Upper lobe of right lung (tissue), 1 donor: Measurements from ENCODE around the gene CDC123. TPM values are rescaled to one million over a fixed set of nuclear protein-coding genes. Genes with fewer than 3 reads are reported as not detected.

Experiments used
- ATAC-seq: fragments of 200-7000 bp; cut with Tn5 transposase; one replicate; pipeline ENCODE4 v1.9.1; 2020; ENCODE audit warnings: mild to moderate bottlenecking, moderate library complexity
- DNase-seq: peaks from one replicate; pipeline ENCODE4 v3.0.0-alpha.2; 2020
- H3K27ac ChIP-seq: fragments of 200-600 bp; one replicate; pipeline ENCODE4 v1.8.0; 2022
- H3K27me3 ChIP-seq: fragments of 200-600 bp; one replicate; pipeline ENCODE4 v1.8.0; 2022; ENCODE audit warnings: mild to moderate bottlenecking
- H3K36me3 ChIP-seq: fragments of 200-600 bp; one replicate; pipeline ENCODE4 v1.8.0; 2022
- H3K4me1 ChIP-seq: fragments of 200-600 bp; one replicate; pipeline ENCODE4 v1.8.0; 2022
- H3K4me3 ChIP-seq: fragments of 200-600 bp; one replicate; pipeline ENCODE4 v1.8.0; 2022; ENCODE audit warnings: mild to moderate bottlenecking
- H3K9me3 ChIP-seq: fragments of 200-600 bp; one replicate; pipeline ENCODE4 v1.8.0; 2022
- intact Hi-C: fragments of 100-400 bp; cut with DNase I; formaldehyde crosslinking; loops from one replicate; pipeline ENCODE4 v1.11.0; 2022
- total RNA-seq: library from RNA; stranded (reverse); fragmentation: NEBNext Ultra II Directional; extraction: Animal tissue kit (Norgen Biotek cat#: 25700); gene quantifications from one replicate; pipeline ENCODE4 v1.2.1, GENCODE V29; 2021
- TF ChIP-seq, protein P1 (sequence below): fragments of 200-600 bp; IDR thresholded peaks from one replicate; pipeline ENCODE4 v1.8.0; 2022; ENCODE audit warnings: antibody characterized with exemption
- donor health status: DM: no; HTN: yes; CAD: no; lungs with severe emphysema.

The CDC123 gene
- total RNA-seq, 1 donor from 2014 or later: 44.3 TPM

DNA sequence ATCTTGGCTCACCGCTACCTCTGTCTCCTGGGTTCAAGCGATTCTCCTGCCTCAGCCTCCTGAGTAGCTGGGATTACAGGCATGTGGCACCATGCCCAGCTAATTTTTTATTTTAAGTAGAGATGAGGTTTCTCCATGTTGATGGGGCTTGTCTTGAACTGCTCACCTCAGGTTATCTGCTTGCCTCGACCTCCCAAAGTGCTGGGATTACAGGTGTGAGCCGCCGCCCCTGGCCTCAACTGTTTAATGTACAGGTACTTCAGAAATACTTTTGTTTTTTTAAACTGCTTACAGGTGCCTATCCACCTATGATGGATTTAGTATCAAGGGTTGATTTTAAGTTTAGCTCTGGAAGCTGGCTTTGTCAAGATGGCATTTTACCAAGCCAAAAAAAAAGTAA lies 55.6 kb downstream of the CDC123 start:
- Histone ChIP-seq H3K9me3 (no peaks in the 10 kb centered on the region), H3K27ac (no peak overlapping the region), H3K27me3 (no peaks in the 10 kb centered on the region), H3K36me3 (peaks cover 36% of the 10 kb centered on the region), H3K4me1 (no peaks in the 10 kb centered on the region), H3K4me3 (no peak overlapping the region)
- TF ChIP-seq, protein P1, sequence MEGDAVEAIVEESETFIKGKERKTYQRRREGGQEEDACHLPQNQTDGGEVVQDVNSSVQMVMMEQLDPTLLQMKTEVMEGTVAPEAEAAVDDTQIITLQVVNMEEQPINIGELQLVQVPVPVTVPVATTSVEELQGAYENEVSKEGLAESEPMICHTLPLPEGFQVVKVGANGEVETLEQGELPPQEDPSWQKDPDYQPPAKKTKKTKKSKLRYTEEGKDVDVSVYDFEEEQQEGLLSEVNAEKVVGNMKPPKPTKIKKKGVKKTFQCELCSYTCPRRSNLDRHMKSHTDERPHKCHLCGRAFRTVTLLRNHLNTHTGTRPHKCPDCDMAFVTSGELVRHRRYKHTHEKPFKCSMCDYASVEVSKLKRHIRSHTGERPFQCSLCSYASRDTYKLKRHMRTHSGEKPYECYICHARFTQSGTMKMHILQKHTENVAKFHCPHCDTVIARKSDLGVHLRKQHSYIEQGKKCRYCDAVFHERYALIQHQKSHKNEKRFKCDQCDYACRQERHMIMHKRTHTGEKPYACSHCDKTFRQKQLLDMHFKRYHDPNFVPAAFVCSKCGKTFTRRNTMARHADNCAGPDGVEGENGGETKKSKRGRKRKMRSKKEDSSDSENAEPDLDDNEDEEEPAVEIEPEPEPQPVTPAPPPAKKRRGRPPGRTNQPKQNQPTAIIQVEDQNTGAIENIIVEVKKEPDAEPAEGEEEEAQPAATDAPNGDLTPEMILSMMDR: no peak
- intact Hi-C loops: no loop called here
- ATAC-seq (no peak), DNase-seq (no peak)

DNA sequence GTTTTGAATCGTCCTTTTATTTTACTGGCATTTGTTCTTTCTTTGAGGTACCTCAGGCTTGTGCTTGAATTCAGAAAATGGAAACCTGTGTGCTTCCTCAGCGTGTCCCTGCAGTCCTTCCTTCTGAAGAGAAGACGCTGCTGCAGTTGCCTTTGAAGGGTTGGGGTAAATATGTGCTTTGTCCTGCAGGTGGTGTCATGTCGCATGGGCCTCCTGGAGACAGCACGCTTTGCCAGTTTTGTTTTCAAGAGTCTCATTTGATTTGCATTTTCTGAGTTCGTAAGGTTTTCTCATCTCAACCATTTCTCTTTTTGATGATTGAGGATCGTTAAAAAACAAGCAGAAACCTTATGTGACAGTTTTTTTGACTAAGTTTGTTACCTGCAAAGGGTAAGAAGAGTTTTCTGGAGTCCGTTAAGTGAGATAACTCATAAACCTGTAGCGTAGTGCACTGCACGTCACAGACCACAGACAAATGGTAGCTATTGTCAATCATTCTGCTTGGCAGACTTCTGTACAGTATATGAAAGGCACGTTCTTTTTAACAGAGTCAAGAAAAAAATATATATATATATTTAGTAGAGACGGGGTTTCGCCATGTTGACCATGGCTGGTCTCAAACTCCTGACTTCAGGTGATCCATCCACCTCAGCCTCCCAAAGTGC lies 57.0 kb downstream of the CDC123 start:
- Histone ChIP-seq H3K4me1 (no peaks in the 10 kb centered on the region), H3K4me3 (no peak overlapping the region), H3K36me3 (peaks cover 29% of the 10 kb centered on the region), H3K27me3 (no peaks in the 10 kb centered on the region), H3K27ac (no peak overlapping the region), H3K9me3 (no peaks in the 10 kb centered on the region)
- DNase-seq (no peak), ATAC-seq (no peak)
- TF ChIP-seq, protein P1: peak; percentile 12
- intact Hi-C loops: no loop called here

DNA sequence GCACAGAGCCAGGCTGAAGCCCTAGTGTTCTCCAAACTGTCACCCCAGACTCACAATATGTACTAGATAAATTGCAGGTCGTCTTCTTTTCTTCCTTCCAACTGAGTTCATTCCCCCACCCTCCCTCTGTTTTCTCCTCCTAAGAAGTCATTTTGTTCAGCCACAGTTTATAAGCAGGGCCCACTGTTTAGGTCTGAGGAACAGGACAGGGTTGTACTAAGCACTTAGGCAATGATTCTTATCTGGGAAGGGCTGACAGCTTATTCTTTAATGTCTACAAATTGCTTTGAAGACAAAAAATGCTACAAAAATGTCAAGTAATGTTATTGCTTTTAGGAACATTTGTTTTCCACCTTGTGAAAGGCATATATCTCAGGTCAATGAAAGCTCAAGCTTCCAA lies 59.1 kb downstream of the CDC123 start:
- no peak for ATAC-seq
- Histone ChIP-seq H3K9me3 (no peaks in the 10 kb centered on the region), H3K4me3 (no peak overlapping the region), H3K27ac (no peak overlapping the region), H3K4me1 (no peaks in the 10 kb centered on the region), H3K27me3 (no peaks in the 10 kb centered on the region), H3K36me3 (peaks cover 16% of the 10 kb centered on the region)
- TF ChIP-seq, protein P1: no peak
- intact Hi-C loops: no loop called here
- DNase-seq: no peak

DNA sequence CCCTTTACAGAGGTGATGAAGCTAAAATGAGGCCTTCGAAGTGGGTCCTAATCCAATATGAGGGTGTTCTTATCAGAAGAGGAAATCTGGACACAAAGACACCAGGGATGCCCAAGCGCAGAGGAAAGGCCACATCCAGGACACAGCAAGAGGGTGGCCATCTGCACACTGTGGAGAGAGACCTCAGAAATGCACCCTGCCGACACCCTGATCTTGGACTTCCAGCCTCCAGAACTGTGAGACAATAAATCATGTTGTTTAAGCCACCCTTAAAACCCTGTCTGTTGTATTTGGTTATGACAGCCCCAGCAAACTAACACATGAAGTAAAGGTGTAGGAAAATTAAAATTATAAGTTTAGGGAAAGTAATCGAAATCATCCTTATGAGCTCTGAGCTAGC lies 64.0 kb downstream of the CDC123 start:
- Histone ChIP-seq H3K4me1 (no peaks in the 10 kb centered on the region), H3K4me3 (no peak overlapping the region), H3K36me3 (no peaks in the 10 kb centered on the region), H3K9me3 (no peaks in the 10 kb centered on the region), H3K27me3 (no peaks in the 10 kb centered on the region), H3K27ac (no peak overlapping the region)
- TF ChIP-seq, protein P1: no peak
- DNase-seq (peak; percentile 26), ATAC-seq (no peak)
- intact Hi-C loops: loop anchor here (5.0 kb wide), 1 partner anchor 812 kb away; no protein-coding TSS in a partner anchor

DNA sequence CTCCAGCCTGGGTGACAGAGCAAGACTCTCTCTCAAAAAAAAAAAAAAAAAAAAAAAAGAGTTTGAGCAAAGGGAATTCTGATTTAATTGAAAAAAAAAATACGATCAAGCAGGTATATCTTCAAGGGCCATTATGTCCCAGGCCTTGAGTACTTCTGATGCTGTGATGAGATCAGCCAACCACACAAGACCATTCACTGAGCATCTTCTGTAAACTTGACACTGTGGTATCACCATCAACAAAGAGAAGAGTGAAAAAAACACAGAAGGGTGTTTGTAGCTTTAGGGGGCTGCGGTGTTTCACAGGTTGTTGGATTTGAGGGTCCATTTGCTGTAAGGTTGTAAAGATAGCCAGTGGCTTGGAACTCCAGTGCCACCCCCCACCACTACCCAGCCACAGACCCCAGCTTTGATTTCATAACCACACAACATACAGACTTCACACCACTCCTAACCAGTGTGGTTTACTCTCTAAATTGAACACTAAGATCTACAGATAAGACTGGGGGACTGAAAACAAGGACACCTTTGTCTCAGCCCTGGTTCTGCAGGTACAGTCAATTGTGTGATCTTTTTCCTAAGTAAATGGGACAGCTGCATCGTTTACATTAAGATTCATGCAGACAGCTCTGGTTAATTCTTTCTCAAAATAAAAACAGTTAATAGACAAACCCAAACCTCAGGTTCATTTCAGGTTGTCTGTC lies 66.4 kb downstream of the CDC123 start:
- no peak for ATAC-seq
- Histone ChIP-seq H3K36me3 (no peaks in the 10 kb centered on the region), H3K4me1 (peaks cover 4% of the 10 kb centered on the region), H3K4me3 (no peak overlapping the region), H3K27ac (no peak overlapping the region), H3K27me3 (no peaks in the 10 kb centered on the region), H3K9me3 (no peaks in the 10 kb centered on the region)
- DNase-seq: no peak
- TF ChIP-seq, protein P1: no peak
- intact Hi-C loops: loop anchor here (5.0 kb wide), 1 partner anchor 810 kb away; no protein-coding TSS in a partner anchor
